Activated T-cell treated with anti-CD3 and anti-CD28 coated beads for 1 hour (primary cell): ENCODE data around the gene INSIG1.

Experiments used
- DNase-seq: peaks from one replicate; pipeline ENCODE4 v3.0.0-alpha.2; 2020; ENCODE audit warnings: low read depth

INSIG1 gene

GRCh38 chr7:155266440-155266839 is 31.2 kb upstream of the INSIG1 start:
- no peak for DNase-seq

- DNase-seq = no peak
These were observed 30.7 kb upstream of the INSIG1 start for GRCh38 chr7:155267023-155267422.

- no peak for DNase-seq
These were observed 30.2 kb upstream of the INSIG1 start for GRCh38 chr7:155267436-155267835.

GRCh38 chr7:155268211-155268610 is 29.5 kb upstream of the INSIG1 start:
- DNase-seq = no peak

GRCh38 chr7:155268921-155269650 is 28.6 kb upstream of the INSIG1 start:
- no peak for DNase-seq

GRCh38 chr7:155269766-155270585 is 27.7 kb upstream of the INSIG1 start:
- DNase-seq = no peak

- DNase-seq = no peak
These were observed 26.8 kb upstream of the INSIG1 start for GRCh38 chr7:155270861-155271260.

- no peak for DNase-seq
These were observed 22.9 kb upstream of the INSIG1 start for GRCh38 chr7:155274633-155275355.

- DNase-seq = no peak
These were observed 21.5 kb upstream of the INSIG1 start for GRCh38 chr7:155276042-155276799.

- DNase-seq = no peak
These were observed 20.8 kb upstream of the INSIG1 start for GRCh38 chr7:155276800-155277375.

- no peak for DNase-seq
These were observed 20.2 kb upstream of the INSIG1 start for GRCh38 chr7:155277385-155277994.

GRCh38 chr7:155278921-155279320 is 18.8 kb upstream of the INSIG1 start:
- DNase-seq = no peak

- no peak for DNase-seq
These were observed 17.8 kb upstream of the INSIG1 start for GRCh38 chr7:155279787-155280445.

GRCh38 chr7:155280446-155281397 is 17.0 kb upstream of the INSIG1 start:
- no peak for DNase-seq

GRCh38 chr7:155281398-155281969 is 16.2 kb upstream of the INSIG1 start:
- DNase-seq = no peak

- no peak for DNase-seq
These were observed 15.0 kb upstream of the INSIG1 start for GRCh38 chr7:155282671-155283070.

GRCh38 chr7:155283565-155284194 is 14.0 kb upstream of the INSIG1 start:
- DNase-seq = no peak

GRCh38 chr7:155284496-155285274 is 13.0 kb upstream of the INSIG1 start:
- no peak for DNase-seq
